ENCODE measurements around the gene CPVL.

Gene CPVL

GRCh38 chr7:29146057-29146706 is at the start of gene CPVL:
TSS of gene CPVL (minus strand) at chr7:29146537. CDS start at chr7:29121061, 25,476 bp downstream.
- no peak for DNase-seq

GRCh38 chr7:29194594-29195427 is 48.5 kb upstream of the CPVL start, which contains the start of gene CHN2:
TSS of gene CHN2 (plus strand) at chr7:29194775.
- DNase-seq = no peak

GRCh38 chr7:29194206-29194593 is 47.9 kb upstream of the CPVL start:
- DNase-seq = no peak

GRCh38 chr7:29193316-29194205 is 47.2 kb upstream of the CPVL start:
- DNase-seq = no peak

- no peak for DNase-seq
These were observed 46.5 kb upstream of the CPVL start for GRCh38 chr7:29192811-29193210.

- DNase-seq = no peak
These were observed 46.0 kb upstream of the CPVL start for GRCh38 chr7:29192323-29192722.

GRCh38 chr7:29190349-29191045 is 44.2 kb upstream of the CPVL start:
- DNase-seq = no peak

- no peak for DNase-seq
These were observed 43.4 kb upstream of the CPVL start for GRCh38 chr7:29189743-29190201.

- DNase-seq = no peak
These were observed 39.3 kb upstream of the CPVL start for GRCh38 chr7:29185613-29186012.

GRCh38 chr7:29184599-29184998 is 38.3 kb upstream of the CPVL start:
- DNase-seq = no peak

- no peak for DNase-seq
These were observed 32.8 kb upstream of the CPVL start for GRCh38 chr7:29179115-29179514.

GRCh38 chr7:29177963-29178600 is 31.7 kb upstream of the CPVL start:
- DNase-seq = no peak

- no peak for DNase-seq
These were observed 27.1 kb upstream of the CPVL start for GRCh38 chr7:29173458-29173857.

GRCh38 chr7:29170781-29171180 is 24.4 kb upstream of the CPVL start:
- DNase-seq = no peak

GRCh38 chr7:29167721-29168120 is 21.4 kb upstream of the CPVL start:
- no peak for DNase-seq

- DNase-seq = no peak
These were observed 17.5 kb upstream of the CPVL start for GRCh38 chr7:29163854-29164253.

GRCh38 chr7:29162577-29162976 is 16.2 kb upstream of the CPVL start:
- no peak for DNase-seq

GRCh38 chr7:29161231-29161630 is 14.9 kb upstream of the CPVL start:
- no peak for DNase-seq

- DNase-seq = no peak
These were observed 13.7 kb upstream of the CPVL start for GRCh38 chr7:29160080-29160479.

GRCh38 chr7:29158795-29159423 is 12.6 kb upstream of the CPVL start:
- DNase-seq = no peak

- DNase-seq = no peak
These were observed 10.6 kb upstream of the CPVL start for GRCh38 chr7:29156907-29157452.
